NCI-H146 treated with DMSO at 0.1 percent for 48 hours (cell line): ENCODE data around the gene C1QTNF5.

Source experiments
- DNase-seq: peaks from one replicate; lab custom pipeline; 2025; ENCODE audit not compliant: unreplicated experiment; lab: John Stamatoyannopoulos, UW

The C1QTNF5 gene

GRCh38 chr11:119373059-119373920, 32.6 kb upstream of the C1QTNF5 start:
- no peak for DNase-seq

DNA sequence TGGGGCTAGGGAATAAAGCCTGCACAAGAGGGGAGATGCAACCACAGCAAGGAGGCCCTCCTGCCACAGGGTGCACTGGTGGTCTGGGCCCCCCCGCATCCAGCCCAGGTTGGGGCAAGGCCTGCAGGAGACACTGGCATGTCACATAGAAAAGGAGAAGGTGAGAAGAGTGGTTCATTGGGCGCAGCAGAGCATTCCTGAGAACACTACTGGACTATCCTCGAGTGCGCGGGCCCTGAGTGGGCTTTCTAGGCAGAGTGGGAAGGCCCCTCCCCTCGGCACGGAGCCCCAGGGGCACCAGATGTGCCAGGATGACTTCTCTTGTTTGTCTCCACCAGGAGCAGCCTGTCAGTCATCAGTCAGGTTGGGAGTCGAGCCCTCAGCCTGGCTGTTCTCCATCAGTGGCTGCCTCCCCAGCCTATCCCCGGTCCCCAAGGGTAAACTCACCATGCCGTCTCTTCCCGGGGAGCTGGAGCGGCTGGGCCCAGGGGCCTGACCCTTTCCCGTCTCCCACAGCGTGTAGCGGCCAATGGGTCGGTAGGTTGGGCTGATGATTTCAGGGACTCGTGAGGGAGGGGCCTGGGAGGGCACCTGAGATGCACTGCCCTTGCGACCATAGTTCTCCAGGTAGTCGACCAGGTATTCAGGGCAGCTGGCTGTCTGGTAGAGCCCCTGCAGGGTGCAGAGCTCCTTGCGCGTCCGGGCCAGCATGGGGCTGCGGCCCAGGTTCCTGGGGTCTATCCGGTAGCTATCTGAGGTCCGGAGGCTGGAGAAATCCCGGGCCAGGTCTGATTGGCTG, 31.8 kb upstream of the C1QTNF5 start:
- no peak for DNase-seq

GRCh38 chr11:119371778-119372182, 31.1 kb upstream of the C1QTNF5 start:
- DNase-seq: no peak

DNA sequence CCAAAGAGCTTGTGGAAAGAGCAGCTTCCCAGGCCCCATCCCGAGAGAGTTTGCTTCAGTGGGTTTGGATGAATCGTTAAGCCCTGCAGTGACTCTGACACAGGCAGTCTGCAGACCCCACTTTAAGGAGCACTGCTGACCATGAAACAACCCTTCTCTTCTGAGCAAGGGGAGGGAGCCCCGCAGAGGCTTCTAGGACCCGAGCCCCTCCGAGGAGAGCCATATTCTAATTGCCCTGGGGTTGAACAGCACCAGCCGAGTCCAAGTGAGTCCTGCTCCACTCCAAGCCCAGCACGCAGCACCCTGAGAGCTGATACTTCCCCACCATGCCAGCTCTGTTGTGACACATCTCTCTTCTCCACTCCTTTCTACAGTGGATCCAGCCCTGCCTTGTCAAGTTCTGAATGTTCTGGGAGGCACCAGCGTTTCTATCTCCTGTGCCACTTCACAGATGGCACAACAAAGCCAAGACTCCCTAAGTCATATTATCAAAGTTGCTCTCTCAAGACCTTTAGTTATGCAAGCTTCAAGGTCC, 30.5 kb upstream of the C1QTNF5 start:
- DNase-seq: no peak

- no peak for DNase-seq
These were observed 29.9 kb upstream of the C1QTNF5 start for GRCh38 chr11:119370486-119371046.

GRCh38 chr11:119369132-119369925, 28.6 kb upstream of the C1QTNF5 start:
- DNase-seq: no peak

- no peak for DNase-seq
These were observed 27.7 kb upstream of the C1QTNF5 start for GRCh38 chr11:119368121-119369034.

DNA sequence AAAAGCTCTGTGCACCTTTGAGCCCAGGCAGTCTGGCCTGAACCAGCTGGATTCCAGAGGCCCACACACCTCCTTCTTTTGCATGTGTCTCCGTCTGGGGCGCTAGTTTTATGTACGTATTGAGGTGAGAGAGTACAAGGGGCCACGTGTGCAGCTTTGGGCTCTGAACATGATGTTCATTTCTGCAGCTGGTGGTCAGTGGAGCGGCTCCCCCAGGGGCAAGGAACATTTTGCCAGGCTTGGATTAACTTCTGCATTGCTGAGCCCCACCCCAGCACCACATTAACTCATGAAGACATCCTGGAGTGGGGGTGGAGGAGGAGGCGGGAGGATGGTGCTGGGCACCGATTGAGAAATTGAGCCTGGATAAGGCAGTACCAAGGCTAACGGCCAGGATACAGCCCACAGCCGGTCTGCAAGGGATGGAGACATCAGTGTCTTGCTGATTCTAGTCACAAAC, 27.0 kb upstream of the C1QTNF5 start:
- no peak for DNase-seq

DNA sequence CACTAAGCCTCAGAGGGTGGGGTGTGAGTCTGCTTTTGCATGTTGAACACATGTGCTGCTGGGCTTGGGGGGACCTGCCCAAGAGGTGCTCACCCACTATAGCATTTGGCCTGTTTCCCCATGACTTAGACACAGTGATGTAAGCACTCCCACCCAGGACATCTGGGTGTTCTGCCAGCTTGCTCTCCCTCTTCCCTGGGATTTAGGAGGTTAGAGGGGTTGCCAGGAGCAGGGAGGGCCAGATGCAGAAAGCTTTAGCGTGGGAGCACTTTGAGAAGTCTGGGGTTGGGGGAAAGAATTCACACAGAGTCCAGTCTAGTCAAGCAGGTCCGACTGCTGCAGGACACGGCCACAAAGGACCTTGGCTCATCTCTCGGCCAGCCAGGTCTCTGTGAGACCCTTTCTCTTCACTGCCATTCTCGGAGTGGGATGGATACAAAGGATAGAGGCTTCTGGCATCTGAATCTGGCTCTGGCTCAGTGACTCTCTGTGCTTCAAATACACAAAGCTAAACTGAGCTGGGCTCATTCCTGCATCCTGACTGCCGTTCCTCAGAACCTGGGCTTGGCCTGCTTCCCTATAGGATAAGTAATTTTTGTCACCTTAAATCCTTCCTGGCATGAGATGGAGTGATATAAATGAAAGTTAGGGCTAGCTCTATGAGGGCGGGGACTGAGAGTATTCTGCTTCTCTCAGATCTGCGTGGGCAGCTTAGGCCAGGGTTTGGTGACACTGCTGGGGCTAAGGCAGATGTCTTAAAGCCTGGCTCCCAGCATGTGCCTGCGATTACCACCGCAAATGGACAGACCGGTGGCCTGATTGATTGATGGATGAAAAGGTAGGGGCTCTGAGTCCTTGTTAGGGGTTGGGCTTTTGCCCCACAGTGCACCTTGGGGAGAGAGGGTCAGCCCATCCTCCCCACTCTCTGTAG, 26.3 kb upstream of the C1QTNF5 start:
- DNase-seq: no peak

DNA sequence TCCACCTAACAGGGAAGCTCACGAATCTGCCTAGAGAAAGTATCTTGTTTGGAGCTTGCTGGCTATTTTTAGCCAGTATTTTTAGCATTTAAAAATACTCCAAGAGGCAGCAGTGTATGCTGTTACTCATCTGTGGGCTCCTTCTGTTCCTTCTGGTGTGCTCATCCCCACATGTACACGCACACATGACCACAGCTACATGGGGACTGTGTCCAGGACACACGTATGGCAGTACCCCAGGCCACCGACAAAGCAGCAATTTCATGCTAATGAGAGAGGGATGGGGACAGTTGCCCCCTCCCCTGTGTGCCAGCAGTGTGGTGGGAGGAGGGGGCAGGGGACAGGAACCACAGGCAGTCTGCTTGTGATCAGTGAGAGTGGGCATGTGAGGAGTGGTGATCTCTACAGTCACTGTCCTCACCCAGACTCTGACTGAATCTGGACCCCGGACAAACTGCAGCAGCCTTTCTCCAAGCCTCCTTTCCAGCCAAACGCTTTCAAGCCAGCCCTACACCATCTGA, 24.4 kb upstream of the C1QTNF5 start:
- DNase-seq: no peak

DNA sequence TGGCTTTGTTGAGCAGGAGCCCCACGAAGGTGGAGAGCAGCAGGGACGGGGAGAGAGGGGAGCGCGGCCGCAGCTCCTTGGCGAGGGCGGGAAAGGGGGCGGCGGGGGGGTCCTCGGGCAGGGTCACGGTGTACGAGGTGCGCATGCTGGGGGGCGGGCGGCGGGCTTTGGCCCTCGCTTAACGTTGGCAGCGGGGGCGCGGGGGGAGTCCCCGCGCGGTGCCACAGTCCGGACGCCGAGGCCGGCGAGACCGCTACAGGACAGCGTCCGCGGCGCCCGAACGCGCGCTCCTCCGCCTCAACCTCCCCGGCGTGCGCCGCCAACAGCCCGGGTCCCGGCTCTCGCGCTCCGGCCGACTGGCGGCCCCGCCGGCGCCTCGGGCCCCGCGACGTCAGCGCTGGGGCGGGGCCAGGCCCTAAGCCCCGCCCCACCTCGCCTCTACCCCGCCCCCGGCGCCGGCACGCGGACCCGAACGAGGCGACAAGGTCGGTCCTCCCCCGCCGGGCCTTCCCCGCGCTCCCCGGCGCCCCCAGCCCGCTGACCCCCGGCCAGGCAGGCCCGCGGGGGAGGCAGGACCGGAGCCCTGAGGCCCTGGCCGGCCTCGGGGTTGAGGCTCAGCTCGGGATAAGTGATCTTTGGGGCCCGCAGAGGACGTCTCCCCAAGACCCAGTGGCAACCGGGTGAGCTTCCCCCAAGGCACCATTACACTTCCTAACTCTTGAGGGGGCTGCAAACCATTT, 23.3 kb upstream of the C1QTNF5 start:
- peak; percentile 19 for DNase-seq

- DNase-seq: no peak
These were observed 22.6 kb upstream of the C1QTNF5 start for GRCh38 chr11:119363081-119363850.

- DNase-seq: no peak
These were observed 22.0 kb upstream of the C1QTNF5 start for GRCh38 chr11:119362741-119363080.

GRCh38 chr11:119361941-119362725, 21.4 kb upstream of the C1QTNF5 start:
- no peak for DNase-seq

- DNase-seq: no peak
These were observed 20.5 kb upstream of the C1QTNF5 start for GRCh38 chr11:119361056-119361787.
